ENCODE measurements around the gene TMEM184B. TPM values are rescaled to one million over a fixed set of nuclear protein-coding genes. Genes with fewer than 3 reads are reported as not detected.

Gene TMEM184B
- total RNA-seq, 1 experiment from 2014 or later = 192 TPM

DNA sequence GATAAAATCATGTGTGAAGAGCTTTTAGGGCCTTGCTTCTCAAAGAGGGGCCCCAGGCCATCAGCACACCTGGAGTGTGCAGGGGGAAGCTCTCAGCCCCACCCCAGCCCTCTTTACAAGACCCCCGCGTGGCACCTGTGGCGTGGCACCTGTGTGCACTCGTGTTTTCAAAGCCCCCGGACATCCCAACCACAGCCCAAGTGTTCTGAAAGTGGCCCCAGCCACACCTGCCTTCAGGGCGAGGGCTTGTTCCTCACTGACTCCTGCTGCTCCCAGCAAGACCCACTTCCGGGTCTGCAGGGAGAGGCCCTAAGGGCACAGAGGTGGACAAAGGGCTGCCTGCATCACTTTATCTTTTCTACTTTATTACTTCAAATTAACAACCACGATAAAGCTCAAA, 17.5 kb upstream of the TMEM184B start:
- Histone ChIP-seq H3K9me3 (ENCODE audit: insufficient read depth, low read depth) (no peaks in the 10 kb centered on the region), H3K9me2 (ENCODE audit: insufficient read depth) (no peaks in the 10 kb centered on the region), H3K4me2 (peak overlapping the region; percentile 63), H3K27ac (peak overlapping the region; percentile 94), H3K4me3 (no peak overlapping the region; the same call in 1 of the 2 replicates), H3K79me2 (ENCODE audit: low read depth) (peaks cover 14% of the 10 kb centered on the region), H4K20me1 (ENCODE audit: insufficient read depth) (no peaks in the 10 kb centered on the region), H3K36me3 (ENCODE audit: low read depth) (peaks cover 7% of the 10 kb centered on the region; the same call in 1 of the 2 replicates), H3K4me1 (replicated peaks; ENCODE audit: insufficient read depth) (peaks cover 67% of the 10 kb centered on the region), H3F3A (ENCODE audit: insufficient read depth, low read depth) (peaks cover 73% of the 10 kb centered on the region), H3K27me3 (ENCODE audit: insufficient read depth, low read depth) (no peaks in the 10 kb centered on the region), H2AFZ (no peak overlapping the region)
- ChIA-PET CTCF (interaction anchor here (0.6 to 1.4 kb wide), 3 partner anchors 15 to 28 kb away, joined by 3 to 8 read pairs (median 3); no protein-coding TSS in a partner anchor), POLR2A (ENCODE audit: unreplicated experiment) (interaction anchor here (0.6 to 1.1 kb wide), 7 partner anchors 8 to 144 kb away, joined by 3 to 13 read pairs (median 4); partner anchors contain the start of gene CSNK1E)
- no TSS peak for BruUV-seq (replicated peaks)
- intact Hi-C loops (cut with micrococcal nuclease; ENCODE audit: unreplicated experiment) = loop anchor here (10.0 kb wide), 1 partner anchor 146 kb away; no protein-coding TSS in a partner anchor
- TF ChIP-seq, protein P1, sequence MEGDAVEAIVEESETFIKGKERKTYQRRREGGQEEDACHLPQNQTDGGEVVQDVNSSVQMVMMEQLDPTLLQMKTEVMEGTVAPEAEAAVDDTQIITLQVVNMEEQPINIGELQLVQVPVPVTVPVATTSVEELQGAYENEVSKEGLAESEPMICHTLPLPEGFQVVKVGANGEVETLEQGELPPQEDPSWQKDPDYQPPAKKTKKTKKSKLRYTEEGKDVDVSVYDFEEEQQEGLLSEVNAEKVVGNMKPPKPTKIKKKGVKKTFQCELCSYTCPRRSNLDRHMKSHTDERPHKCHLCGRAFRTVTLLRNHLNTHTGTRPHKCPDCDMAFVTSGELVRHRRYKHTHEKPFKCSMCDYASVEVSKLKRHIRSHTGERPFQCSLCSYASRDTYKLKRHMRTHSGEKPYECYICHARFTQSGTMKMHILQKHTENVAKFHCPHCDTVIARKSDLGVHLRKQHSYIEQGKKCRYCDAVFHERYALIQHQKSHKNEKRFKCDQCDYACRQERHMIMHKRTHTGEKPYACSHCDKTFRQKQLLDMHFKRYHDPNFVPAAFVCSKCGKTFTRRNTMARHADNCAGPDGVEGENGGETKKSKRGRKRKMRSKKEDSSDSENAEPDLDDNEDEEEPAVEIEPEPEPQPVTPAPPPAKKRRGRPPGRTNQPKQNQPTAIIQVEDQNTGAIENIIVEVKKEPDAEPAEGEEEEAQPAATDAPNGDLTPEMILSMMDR (conservative IDR thresholded peaks at IDR 0.05) = no peak
- TF ChIP-seq EZH2 (IDR thresholded peaks at IDR 0.05; ENCODE audit: low read depth) = no peak
- DNase-seq = peak; percentile 75 to 82

GRCh38 chr22:38289583-38290082, 16.8 kb upstream of the TMEM184B start:
- H3K27ac ChIP-seq = peak overlapping the region; percentile 94

DNA sequence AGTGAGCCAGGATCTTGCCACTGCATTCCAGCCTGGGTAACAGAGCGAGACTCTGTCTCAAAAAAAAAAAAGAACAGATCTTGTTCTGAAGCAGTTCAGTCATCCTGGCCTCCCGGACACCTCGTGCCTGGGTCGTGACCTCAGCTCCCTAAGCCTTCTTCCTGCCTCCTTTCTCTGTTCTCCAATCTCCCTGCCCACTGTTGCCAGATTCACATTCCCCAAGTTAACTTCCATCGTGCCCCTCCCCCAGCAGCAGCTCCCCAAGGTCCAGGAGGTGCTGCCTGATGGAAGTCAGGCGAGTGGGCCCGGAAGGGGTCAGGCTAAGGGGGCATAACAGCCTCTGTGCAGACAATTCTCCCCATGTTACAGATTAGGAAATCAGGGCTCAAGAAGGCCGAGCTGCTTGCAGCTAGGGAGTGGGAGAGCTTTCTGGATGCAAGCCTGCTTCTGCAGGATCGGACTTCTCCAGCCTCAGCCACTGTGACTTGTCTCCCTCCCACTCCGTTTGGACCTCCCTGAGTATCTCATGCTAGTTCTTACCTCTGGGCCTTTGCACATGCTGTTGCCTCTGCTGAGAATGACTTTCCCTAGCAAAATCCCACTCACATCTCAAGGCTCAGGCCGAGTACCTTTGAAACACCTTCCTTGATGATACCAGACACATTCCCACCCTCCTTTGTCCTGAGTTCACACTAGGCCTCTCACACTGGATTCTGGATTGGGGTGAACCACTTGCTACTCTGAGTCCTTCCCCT, 14.3 kb upstream of the TMEM184B start:
- H4K20me1 ChIP-seq (ENCODE audit: insufficient read depth) = no peaks in the 10 kb centered on the region
- no TSS peak for BruUV-seq (replicated peaks)
- no peaks in the 10 kb centered on the region for H3K9me3 ChIP-seq (ENCODE audit: insufficient read depth, low read depth)
- H3K79me2 ChIP-seq (ENCODE audit: low read depth) = peaks cover 4% of the 10 kb centered on the region; the same call in 1 of the 2 replicates
- POLR2A ChIA-PET (ENCODE audit: unreplicated experiment) = no interaction called here
- H3K4me1 ChIP-seq (replicated peaks; ENCODE audit: insufficient read depth) = peaks cover 79% of the 10 kb centered on the region
- intact Hi-C loops (cut with micrococcal nuclease; ENCODE audit: unreplicated experiment) = no loop called here
- no peak overlapping the region for H3K4me2 ChIP-seq
- no peaks in the 10 kb centered on the region for H3K36me3 ChIP-seq (ENCODE audit: low read depth)
- no peak overlapping the region for H3K27ac ChIP-seq
- peaks cover 89% of the 10 kb centered on the region for H3F3A ChIP-seq (ENCODE audit: insufficient read depth, low read depth)
- CTCF ChIA-PET = no interaction called here
- H2AFZ ChIP-seq = no peak overlapping the region
- no peaks in the 10 kb centered on the region for H3K27me3 ChIP-seq (ENCODE audit: insufficient read depth, low read depth)
- H3K4me3 ChIP-seq = no peak overlapping the region
- no peak for DNase-seq
- no peaks in the 10 kb centered on the region for H3K9me2 ChIP-seq (ENCODE audit: insufficient read depth)
- TF ChIP-seq, protein P1 (conservative IDR thresholded peaks at IDR 0.05) = no peak

More at GRCh38 chr22:38289583-38290082, 16.8 kb upstream of the TMEM184B start:
- Histone ChIP-seq H3K4me2 (peak overlapping the region; percentile 63), H3K9me2 (ENCODE audit: insufficient read depth) (no peaks in the 10 kb centered on the region), H4K20me1 (ENCODE audit: insufficient read depth) (no peaks in the 10 kb centered on the region), H3K9me3 (ENCODE audit: insufficient read depth, low read depth) (no peaks in the 10 kb centered on the region), H3K36me3 (ENCODE audit: low read depth) (peaks cover 5% of the 10 kb centered on the region; the same call in 1 of the 2 replicates), H2AFZ (no peak overlapping the region), H3K4me1 (replicated peaks; ENCODE audit: insufficient read depth) (peaks cover 72% of the 10 kb centered on the region), H3K4me3 (peak overlapping the region; percentile 3; the same call in 1 of the 2 replicates), H3K27me3 (ENCODE audit: insufficient read depth, low read depth) (no peaks in the 10 kb centered on the region), H3K79me2 (ENCODE audit: low read depth) (peaks cover 11% of the 10 kb centered on the region), H3F3A (ENCODE audit: insufficient read depth, low read depth) (peaks cover 80% of the 10 kb centered on the region)
- ChIA-PET POLR2A (ENCODE audit: unreplicated experiment) (interaction anchor here (0.6 to 1.1 kb wide), 6 partner anchors 16 to 1061 kb away, joined by 3 to 13 read pairs (median 4); partner anchors contain the start of genes CSNK1E and MAFF), CTCF (interaction anchor here (0.9 to 1.4 kb wide), 3 partner anchors 29 to 187 kb away, joined by 3 to 8 read pairs (median 4); no protein-coding TSS in a partner anchor)
- DNase-seq = peak; percentile 98 to 100
- BruUV-seq (replicated peaks) = no TSS peak
- TF ChIP-seq, protein P1 (conservative IDR thresholded peaks at IDR 0.05) = no peak
- TF ChIP-seq EZH2 (IDR thresholded peaks at IDR 0.05; ENCODE audit: low read depth) = no peak
- intact Hi-C loops (cut with micrococcal nuclease; ENCODE audit: unreplicated experiment) = loop anchor here (1.0 to 10.0 kb wide), 3 partner anchors 9 to 145 kb away; no protein-coding TSS in a partner anchor

All from PC-9 (cell line).